ENCODE measurements around the gene SGCD. TPM values are rescaled to one million over a fixed set of nuclear protein-coding genes. Genes with fewer than 3 reads are reported as not detected.

The SGCD gene
- total RNA-seq, 1 donor from 2014 or later = 8.8 TPM

GRCh38 chr5:156409834-156410233 lies 82.9 kb downstream of the SGCD start:
- Mint-ChIP-seq H3K9me3 (no peaks in the 10 kb centered on the region), H3K36me3 (no peaks in the 10 kb centered on the region), H3K4me3 (no peak overlapping the region), H3K4me1 (ENCODE audit: unreplicated experiment) (peaks cover 12% of the 10 kb centered on the region), H3K27me3 (no peaks in the 10 kb centered on the region), H3K27ac (no peak overlapping the region)
- TF ChIP-seq, protein P1, sequence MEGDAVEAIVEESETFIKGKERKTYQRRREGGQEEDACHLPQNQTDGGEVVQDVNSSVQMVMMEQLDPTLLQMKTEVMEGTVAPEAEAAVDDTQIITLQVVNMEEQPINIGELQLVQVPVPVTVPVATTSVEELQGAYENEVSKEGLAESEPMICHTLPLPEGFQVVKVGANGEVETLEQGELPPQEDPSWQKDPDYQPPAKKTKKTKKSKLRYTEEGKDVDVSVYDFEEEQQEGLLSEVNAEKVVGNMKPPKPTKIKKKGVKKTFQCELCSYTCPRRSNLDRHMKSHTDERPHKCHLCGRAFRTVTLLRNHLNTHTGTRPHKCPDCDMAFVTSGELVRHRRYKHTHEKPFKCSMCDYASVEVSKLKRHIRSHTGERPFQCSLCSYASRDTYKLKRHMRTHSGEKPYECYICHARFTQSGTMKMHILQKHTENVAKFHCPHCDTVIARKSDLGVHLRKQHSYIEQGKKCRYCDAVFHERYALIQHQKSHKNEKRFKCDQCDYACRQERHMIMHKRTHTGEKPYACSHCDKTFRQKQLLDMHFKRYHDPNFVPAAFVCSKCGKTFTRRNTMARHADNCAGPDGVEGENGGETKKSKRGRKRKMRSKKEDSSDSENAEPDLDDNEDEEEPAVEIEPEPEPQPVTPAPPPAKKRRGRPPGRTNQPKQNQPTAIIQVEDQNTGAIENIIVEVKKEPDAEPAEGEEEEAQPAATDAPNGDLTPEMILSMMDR (conservative IDR thresholded peaks at IDR 0.05) = no peak
- DNase-seq (ENCODE audit: extremely low spot score, unreplicated experiment) = no peak

- DNase-seq (ENCODE audit: extremely low spot score, unreplicated experiment) = no peak
- TF ChIP-seq, protein P1 (conservative IDR thresholded peaks at IDR 0.05) = no peak
- Mint-ChIP-seq H3K36me3 (no peaks in the 10 kb centered on the region), H3K27ac (no peak overlapping the region), H3K4me3 (no peak overlapping the region), H3K4me1 (ENCODE audit: unreplicated experiment) (peaks cover 12% of the 10 kb centered on the region), H3K9me3 (no peaks in the 10 kb centered on the region), H3K27me3 (no peaks in the 10 kb centered on the region)
These were observed 84.2 kb downstream of the SGCD start for GRCh38 chr5:156411185-156411613.

- H3K27me3 Mint-ChIP-seq = no peaks in the 10 kb centered on the region
These were observed 85.0 kb downstream of the SGCD start for GRCh38 chr5:156411957-156412356.

GRCh38 chr5:156414391-156414790 lies 87.4 kb downstream of the SGCD start:
- no peaks in the 10 kb centered on the region for H3K27me3 Mint-ChIP-seq
- H3K4me1 Mint-ChIP-seq (ENCODE audit: unreplicated experiment) = peaks cover 12% of the 10 kb centered on the region
- H3K27ac Mint-ChIP-seq = no peak overlapping the region
- H3K4me3 Mint-ChIP-seq = no peak overlapping the region
- TF ChIP-seq, protein P1 (conservative IDR thresholded peaks at IDR 0.05) = no peak
- no peaks in the 10 kb centered on the region for H3K36me3 Mint-ChIP-seq
- no peak for DNase-seq (ENCODE audit: extremely low spot score, unreplicated experiment)
- no peaks in the 10 kb centered on the region for H3K9me3 Mint-ChIP-seq

More at GRCh38 chr5:156411957-156412356, 85.0 kb downstream of the SGCD start:
- Mint-ChIP-seq H3K27ac (no peak overlapping the region), H3K36me3 (no peaks in the 10 kb centered on the region), H3K4me1 (ENCODE audit: unreplicated experiment) (peaks cover 12% of the 10 kb centered on the region), H3K9me3 (no peaks in the 10 kb centered on the region), H3K4me3 (no peak overlapping the region)
- no peak for DNase-seq (ENCODE audit: extremely low spot score, unreplicated experiment)
- TF ChIP-seq, protein P1 (conservative IDR thresholded peaks at IDR 0.05) = no peak

- TF ChIP-seq, protein P1 (conservative IDR thresholded peaks at IDR 0.05) = no peak
- no peaks in the 10 kb centered on the region for H3K4me1 Mint-ChIP-seq (ENCODE audit: unreplicated experiment)
- no peaks in the 10 kb centered on the region for H3K9me3 Mint-ChIP-seq
- H3K36me3 Mint-ChIP-seq = no peaks in the 10 kb centered on the region
- no peaks in the 10 kb centered on the region for H3K27me3 Mint-ChIP-seq
- H3K4me3 Mint-ChIP-seq = no peak overlapping the region
- H3K27ac Mint-ChIP-seq = no peak overlapping the region
- DNase-seq (ENCODE audit: extremely low spot score, unreplicated experiment) = no peak
These were observed 92.7 kb downstream of the SGCD start for GRCh38 chr5:156419661-156420060.

DNA sequence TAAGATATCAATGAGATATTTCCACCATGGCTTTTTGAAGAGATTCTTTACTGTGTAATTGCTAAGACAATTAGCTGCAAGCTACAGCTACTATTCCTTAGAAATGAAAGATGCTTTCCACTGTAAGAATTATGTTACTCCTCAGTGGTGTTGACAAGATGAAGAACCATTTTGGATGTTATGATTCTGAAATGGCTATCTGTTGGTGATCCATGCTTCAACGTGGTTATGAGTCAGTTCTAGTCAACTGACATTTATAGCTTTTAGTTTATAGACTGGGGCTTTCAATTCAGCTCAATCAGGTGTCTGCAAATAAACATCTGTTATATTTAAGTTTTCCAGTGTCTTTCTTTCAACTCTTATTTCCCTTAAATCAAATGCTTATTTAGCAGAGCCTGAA lies 93.7 kb downstream of the SGCD start:
- H3K36me3 Mint-ChIP-seq = no peaks in the 10 kb centered on the region
- no peaks in the 10 kb centered on the region for H3K27me3 Mint-ChIP-seq
- H3K4me3 Mint-ChIP-seq = no peak overlapping the region
- H3K9me3 Mint-ChIP-seq = no peaks in the 10 kb centered on the region
- no peaks in the 10 kb centered on the region for H3K4me1 Mint-ChIP-seq (ENCODE audit: unreplicated experiment)
- no peak overlapping the region for H3K27ac Mint-ChIP-seq
- TF ChIP-seq, protein P1 (conservative IDR thresholded peaks at IDR 0.05) = no peak
- DNase-seq (ENCODE audit: extremely low spot score, unreplicated experiment) = no peak

All from type B pancreatic cell (in vitro differentiated cells).